ENCODE results near the gene ASPA.
"Not testable (repeated sequence)": the region's sequence is repeated elsewhere in the genome, so short reads cannot be mapped to it uniquely, and the experiment has no call there.

The ASPA gene

DNA sequence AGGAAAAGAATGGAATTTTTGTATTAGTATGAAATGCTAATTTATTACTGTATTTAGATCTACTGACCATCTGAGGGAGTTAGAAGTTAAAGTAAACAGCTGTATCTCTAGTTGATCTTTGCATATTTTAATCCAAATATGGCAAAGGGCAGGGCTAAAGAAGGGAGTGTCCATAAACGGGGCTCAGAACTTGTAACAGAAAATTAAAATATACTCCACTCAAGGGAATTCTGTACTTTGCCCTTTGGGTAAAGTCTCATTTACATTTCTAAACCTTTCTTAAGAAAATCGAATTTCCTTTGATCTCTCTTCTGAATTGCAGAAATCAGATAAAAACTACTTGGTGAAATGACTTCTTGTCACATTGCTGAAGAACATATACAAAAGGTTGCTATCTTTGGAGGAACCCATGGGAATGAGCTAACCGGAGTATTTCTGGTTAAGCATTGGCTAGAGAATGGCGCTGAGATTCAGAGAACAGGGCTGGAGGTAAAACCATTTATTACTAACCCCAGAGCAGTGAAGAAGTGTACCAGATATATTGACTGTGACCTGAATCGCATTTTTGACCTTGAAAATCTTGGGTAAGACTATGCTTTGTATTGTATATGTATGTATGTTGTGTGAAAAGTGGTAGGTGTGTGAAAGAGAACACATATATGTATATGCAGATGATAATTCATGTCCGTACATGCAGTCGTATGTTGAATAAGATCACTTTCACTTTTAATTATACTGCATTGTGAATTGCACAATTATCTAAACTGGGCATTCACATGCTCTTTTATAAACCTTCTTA is at the start of gene ASPA:
Gene ASPA, plus strand, starts transcription at position 186 of the 799 bp plus-strand sequence. Its CDS starts 163 bp downstream, at position 349.
- DNase-seq: no peak

DNA sequence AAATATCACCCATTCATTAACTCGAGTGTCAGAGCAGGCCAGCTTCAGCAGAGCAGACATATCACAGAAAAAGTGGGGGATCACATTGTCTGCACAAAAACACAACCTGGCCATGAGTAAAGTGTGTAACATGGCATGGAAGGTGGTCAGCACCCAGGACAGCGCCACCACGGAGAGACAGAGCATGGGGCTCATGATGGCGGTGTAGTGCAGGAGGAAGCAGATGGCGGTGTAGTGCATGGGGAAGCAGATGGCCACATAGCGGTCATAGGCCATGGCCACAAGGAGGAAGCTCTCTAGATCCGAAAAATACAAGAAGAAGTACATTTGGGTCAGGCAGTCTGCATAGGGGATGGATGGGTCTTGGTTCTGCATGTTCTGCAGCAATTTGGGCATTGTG is 42.6 kb upstream of the ASPA start:
- not testable (repeated sequence) for DNase-seq

DNA sequence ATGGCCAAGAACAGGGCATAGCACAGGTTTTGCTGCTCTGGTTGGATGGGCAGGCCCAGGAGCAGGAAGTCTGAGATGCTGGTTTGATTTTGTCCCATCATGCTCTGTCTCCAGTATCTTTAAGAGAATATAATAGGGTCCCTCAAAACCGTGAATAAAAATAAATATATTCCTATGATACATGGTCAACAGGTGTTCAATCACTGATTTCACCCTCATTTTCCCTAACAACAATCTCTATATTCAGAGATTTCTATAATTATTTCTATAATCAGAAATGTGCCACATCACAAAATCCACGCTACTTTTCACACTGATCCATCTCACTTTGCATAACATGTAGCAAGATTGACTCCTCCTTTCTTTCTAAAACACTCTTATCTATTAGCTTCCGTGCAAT is 42.1 kb upstream of the ASPA start, which contains the start of gene OR1E2:
Gene OR1E2, minus strand, starts transcription at position 101 of the 400 bp plus-strand sequence. Its CDS starts 0 bp downstream, at position 101.
- no peak for DNase-seq

DNA sequence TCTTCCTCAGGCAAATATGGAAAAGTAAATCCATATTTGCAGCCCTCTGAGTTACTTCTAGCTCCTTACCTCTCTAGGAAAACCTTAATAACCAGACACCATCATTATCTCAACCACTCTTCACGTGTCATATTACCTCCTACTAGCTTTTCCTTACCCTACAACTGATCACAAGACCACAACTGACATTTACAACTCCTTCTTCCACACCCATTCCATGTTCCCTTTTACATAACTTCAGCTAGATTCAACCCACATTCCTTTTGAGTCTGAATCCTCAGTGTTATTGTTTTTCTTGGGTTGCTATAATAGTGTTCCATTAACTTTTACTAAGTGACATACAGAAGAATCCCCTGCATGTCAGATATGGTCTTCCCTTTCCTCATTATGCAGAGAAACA is 37.4 kb upstream of the ASPA start:
- no peak for DNase-seq

DNA sequence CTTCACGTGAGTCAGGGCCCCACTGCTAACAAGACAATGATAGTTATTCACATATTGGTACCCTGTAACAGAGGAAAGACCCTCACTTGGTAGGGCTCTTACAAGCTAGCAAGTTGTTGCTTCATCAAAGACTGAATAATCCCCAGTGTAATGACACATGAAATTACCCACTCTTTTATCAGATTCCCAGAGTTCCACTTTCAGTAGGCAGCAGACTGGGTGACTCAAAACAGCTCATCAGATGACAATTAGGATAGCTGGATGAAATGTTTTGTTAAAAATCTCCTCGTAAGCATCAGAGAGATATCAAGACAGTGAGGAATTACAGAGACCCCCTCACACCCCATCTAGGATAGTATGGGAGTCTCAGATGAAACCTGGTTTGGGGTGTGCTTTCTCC is 35.3 kb upstream of the ASPA start:
- DNase-seq: no peak

DNA sequence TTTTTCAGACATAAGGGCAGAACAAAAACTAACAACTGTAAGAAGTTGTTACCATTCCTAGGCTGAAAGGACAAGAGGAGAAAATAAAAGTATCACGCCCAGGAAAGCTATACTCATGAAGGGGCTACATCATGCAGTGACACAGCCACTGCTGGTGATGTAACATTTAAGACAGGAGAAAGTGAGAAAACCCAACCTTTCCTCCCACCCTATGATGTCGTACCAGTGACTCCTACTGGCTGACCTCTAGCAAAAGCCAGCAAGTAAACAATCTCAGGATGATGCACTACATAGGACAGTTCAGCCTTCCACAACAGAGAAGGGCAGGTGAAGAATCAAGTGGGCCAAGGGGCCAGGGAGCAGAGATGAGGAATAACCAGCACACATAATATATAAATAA is 28.2 kb upstream of the ASPA start:
- DNase-seq: no peak

DNA sequence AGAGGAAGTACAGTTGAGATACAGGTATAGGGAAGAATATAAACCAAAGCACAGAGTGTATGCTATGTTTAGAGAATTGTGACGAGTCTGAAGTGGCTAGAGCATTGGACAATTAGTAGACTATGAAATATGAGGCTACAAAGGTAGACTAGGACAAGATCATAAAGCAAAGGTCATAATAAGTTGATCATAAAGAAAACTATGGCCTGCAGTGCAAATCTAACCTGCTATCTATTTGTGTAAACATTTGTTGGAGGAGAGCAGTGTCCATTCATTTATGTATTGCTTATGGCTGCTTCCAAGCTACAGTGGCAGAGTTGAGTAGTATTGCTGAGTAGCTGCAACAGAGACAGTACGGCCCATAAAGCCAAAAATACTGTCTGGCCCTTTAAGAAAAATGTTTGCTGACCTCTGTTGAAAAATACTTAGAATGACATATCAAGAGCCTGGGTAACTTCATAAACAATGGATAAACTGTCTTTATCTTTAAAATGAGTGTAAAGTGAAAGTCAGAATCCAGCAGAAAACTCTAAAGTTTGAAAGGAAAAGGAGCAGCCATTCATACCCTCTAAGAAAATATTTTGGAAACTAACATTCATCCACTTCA is 27.6 kb upstream of the ASPA start:
- DNase-seq: no peak

DNA sequence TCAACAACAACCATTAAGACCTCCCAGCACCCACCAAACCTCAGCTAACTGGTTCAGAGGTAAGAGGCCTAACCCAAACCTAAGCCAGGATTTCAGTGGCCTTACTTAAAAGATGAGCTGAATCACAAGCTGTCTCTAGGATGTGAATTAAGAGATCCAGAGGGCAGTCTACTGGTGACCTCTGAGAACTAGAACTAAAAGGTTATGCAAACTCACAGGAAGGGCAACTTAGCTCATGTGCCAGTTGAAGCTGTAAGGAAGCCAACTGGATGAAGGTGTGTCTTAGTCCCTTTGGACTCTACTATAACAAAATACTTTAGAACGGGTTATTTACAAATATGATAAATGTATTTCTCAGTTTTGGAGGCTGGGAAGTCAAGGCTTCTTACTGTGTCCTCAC is 9.4 kb upstream of the ASPA start:
- DNase-seq: not testable (repeated sequence)

DNA sequence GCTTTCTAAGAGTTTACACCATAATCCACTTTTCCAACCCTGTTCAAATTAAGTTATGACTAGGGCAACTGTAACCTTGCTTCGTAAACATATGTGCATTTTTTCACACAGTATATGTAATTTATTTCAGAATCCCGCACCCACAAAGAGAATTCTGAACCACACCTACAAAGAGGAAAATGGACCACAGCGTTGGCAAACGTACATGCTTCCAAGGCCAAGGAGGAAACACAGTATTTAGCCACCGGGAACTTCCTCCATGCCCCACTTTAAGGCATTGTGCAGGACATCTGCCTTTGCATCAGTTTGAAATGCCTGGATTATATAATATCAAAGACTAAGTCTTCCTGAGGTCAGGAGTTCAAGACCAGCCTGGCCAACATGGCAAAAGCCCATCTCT is 6.3 kb upstream of the ASPA start:
- DNase-seq: no peak

DNA sequence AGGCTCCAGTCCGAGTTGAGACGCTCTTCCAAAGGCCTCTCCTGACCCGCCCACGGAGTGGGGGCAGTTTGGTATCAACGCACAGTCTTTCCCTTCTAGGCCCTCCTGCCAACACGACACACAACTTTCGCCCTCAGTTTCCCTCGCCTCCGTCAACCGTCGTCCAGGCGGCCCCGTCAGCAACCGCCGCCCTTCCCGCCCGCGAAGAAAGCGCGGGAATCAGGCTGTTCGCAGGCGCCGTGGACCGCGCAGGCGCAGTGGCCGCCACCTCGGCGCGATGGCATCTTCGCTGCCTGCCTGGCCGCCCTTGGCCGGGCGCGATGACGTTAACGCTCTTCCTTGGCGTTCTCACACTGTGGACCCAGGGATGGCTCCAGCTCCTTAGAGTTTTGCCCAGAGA is 4.2 kb upstream of the ASPA start, which contains the start of gene SPATA22:
Gene SPATA22, minus strand, starts transcription at position 221 of the 400 bp plus-strand sequence. CDS start 2,494 bp downstream, outside the sequence.
- DNase-seq: no peak

DNA sequence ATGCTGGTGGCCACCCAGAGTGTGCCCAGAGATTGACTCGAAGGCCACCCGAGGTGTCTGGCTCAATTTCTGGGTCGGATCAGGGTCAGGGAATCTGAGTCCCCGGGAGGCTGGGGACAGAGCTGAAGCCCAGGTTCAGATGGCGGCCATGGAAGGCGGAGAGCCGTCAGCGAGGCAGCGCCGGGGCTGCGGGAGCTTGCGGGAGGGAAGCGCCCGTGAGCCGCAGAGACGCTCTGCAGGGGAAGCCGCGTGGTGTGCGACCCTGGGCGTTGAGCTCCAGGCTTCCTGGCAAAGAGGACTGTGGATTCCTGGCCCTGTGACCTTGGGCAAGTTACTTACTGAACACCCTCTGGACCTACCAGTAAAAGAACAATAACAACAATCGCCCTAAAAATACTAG is 3.7 kb upstream of the ASPA start:
- no peak for DNase-seq

DNA sequence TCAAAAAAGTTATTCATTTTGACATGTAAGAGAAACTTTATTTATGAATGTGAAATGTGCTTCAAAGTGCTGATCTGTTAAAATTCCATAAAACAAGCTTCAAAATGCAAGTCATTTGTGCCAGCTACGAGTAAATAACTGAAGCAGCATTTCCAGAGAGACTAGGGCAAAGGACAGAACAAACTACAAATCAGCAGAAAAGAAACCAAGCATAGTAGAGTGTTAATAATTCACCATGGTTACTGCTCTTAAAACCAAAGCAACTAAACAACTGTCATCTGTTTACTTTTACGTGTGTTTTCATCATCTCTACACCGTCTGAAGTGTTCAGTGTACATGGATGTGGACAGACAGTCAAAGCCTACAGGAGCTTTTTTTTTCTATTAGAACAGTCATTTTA is 1.6 kb upstream of the ASPA start:
- DNase-seq: no peak

DNA sequence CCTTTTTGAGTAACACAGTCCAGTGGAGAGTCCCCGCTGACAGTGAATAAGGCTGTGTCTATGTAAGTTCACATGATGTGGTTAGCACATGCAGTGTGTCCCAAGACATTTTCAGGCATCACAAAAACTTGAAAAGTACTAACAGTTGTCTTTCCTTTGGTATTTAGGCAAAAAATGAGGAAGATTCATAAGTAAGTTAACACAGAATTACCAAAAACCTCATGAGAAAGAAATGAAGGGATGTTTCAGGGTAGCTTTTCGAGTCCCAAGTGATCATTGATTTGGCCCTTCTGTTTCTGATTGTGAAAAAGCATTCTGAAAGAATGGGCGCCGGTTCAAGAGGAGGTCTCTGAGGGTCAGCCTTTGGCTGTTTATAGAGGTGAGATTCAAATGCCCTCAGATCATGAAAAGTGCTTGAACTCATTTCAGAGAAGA is 529 bp upstream of the ASPA start:
- no peak for DNase-seq

DNA sequence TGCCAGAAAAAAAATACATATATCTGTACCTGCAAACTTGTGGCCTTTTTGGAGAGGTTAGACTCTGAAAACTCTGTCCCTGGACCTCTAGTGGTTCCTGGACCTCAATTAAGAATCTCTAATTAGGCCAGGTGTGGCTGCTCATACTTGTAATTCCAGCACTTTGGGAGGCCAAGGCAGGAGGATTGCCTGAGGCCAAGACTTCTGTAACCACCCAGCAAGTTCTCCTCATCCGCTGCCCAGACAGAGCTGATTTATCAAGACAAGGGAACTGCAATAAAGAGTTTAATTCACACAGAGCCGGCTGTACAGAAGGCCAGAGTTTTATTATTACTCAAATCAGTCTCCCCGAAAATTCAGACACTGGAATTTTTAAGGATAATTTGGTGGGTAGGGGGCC is 4.2 kb downstream of the ASPA start:
- DNase-seq: no peak

DNA sequence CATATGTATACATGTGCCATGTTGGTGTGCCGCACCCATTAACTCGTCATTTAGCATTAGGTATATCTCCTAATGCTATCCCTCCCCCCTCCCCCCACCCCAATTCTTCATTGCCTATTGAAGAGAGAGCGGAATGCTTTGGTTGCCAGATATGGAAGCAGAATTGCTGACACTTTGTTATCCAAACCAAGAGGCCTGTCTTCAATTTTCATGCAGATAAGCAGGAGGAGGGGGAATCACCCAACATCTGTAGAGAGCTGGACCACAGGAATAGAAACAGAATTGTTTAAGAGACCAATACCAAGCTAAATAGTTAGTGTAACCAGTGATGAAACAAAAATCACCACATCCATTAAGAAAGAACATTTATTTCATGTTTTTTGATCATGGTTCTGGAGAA is 7.1 kb downstream of the ASPA start:
- no peak for DNase-seq

DNA sequence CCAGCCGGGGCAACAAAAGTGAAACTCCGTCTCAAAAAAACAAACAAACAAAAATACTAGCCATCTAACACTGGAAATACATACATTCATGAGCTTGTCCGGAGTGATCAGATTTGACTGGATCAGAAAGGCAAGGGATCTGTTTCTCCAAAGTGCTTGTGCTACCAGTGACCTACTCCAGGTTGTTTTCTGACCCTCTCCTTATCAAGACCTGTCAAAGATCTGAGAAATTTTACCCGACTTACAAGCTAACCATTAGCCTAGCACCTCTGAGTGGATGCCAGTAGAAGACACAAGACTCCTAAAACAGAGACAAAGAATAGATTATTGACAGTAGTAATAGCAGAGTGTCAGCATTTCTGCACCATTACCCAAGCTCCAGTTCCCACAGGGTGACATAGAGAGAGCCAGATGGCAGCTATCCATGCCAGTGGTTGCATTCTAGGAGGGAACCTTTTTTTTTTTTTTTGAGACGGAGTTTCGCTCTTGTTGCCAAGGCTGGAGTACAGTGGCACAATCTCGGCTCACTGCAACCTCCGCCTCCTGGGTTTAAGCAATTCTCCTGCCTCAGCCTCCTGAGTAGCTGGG is 9.8 kb downstream of the ASPA start:
- DNase-seq: no peak

DNA sequence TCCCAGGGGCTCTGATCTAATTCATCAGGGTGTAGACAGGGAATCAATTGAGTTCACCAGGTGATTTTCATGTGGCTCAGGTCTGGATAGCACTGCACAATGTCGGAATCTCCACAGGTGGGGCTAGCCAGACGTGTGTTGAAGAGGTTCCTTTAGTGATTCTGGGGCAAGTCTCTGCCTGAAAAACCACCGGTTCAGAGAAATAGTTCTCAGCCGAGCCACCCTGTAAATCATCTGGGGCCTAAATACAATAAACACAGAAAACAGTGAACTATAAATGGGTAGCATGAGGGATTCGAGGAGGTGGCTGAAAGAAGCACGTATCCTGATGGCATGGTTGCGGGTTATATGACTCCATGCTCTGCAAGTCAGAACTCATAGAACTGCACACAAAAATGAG is 21.3 kb downstream of the ASPA start:
- no peak for DNase-seq

DNA sequence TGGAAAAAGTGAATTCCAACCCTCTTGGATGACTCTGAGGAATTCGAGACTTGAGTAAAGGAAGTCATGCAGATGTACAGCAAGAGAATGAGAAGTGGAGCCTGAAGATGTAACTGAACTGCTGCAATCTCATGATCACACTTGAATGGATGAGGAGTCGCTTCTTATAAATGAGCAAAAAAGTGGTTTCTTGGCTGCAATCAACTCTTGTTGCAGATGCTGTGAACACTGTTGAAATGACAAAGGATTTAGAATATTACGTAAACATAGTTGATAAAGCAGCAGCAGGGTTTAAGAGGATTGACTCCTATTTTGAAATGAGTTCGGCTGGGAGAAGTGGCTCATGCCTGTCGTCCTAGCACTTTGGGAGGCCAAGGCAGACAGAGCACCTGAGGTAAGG is 25.5 kb downstream of the ASPA start:
- DNase-seq: no peak

DNA sequence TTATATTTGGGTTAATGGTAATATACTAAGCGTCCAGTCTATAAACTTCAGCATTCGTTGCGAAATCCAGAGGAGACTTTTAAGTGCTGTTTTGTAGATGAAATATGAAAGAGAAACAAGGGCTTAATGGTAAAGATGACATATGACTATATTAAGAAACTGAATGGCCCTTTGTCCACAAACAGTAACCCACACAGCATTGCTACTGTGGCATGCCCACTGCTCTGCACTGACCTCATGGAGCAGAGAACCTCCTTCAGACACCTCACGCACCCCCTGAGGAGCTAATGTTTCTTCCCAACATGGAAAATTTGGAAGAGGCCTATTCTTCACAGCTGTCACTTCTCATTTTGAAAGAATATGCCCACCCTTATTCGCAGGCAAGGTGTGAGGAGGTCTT is 26.7 kb downstream of the ASPA start:
- no peak for DNase-seq

DNA sequence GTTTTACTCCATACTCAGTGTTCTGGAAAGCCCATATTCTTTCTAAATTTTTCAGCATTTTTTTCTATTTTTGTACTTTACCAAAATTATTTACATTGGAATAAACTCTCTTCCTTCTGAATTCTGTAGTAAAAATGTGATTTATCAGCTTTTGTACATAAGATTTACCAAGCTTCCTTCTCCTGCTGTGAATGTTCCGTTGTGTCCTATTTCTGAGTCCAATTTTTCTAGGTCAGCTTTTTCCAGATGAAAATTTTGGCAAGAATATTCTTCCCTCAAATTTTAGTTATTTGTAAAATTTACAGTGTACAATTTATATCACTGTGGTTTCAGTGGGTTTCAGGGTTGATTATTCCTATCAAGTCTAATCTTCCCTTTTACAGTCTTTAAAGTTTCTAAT is 27.5 kb downstream of the ASPA start:
- no peak for DNase-seq

DNA sequence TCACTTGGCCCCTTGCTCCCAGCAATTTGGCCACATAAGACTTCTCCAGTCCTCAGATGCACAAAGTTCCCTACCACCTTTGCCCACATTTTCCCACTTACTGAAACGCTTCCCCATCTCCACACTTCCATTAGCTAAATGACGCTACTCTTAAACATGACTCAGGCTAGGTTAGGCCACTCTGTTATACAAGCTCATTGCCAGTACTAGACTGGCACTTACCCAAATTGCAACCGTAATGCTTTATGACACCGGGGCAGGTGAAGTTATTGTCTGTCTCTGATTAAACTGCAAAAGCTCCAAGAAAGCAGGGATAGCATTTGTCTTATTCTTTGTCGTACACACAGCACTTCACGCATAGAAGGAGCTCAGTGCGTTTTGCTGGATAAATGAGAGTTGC is 29.2 kb downstream of the ASPA start:
- DNase-seq: no peak

DNA sequence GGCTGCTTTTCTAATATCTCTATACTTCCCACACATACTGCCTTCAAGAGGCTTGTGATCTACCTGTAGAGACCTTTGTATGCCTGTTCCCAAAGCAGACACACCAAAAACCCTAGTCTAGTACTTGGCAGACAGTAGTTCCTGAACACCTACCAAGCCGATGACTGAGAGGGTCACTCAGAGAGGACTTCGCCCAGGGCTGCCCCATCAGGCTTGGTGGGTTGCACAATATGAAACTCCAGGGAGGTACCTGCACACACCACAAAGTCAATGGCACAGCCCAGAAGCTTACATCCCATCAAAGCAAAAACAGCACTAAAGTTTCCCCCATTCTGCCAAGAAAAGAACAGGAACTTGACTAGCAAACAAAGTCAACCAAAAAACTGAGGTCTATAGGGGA is 30.3 kb downstream of the ASPA start:
- no peak for DNase-seq

DNA sequence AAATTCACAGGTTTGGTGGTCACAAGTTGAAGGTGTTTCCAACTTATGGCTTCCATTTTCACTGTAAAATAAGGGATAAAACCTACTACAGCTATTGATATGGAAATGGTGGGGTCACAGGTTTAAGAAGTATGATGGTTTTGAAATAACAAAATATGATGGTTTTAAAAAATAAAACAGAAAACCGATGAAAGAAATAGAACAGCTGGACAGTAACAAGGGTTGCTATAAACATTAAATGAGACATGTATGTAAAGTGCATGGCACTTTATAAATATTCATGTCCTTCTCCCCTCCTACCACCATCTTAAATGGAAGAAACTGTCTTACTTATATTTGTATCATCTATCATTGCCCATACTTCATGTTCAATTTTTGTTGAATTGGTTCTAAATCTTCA is 31.3 kb downstream of the ASPA start:
- DNase-seq: no peak

DNA sequence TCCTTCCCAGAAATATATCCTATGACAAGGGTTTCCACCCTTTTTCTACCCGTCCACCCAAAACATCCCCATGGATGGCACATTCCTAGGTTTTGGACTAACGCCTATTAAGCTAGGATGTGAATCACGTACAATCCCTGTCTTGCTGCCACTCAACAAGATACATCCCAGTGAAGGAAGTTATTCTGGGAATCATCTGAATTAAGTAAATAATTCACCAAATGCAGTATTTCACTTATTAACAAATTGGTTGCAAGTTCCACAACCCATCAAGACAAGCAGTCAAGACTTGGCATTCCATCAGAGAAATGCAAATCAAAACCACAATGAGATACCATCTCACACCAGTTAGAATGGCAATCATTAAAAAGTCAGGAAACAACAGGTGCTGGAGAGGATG is 32.1 kb downstream of the ASPA start:
- no peak for DNase-seq
